NCI-H2196 (cell line): Measurements from ENCODE around the gene SYT7.
"Not testable (repeated sequence)": the region's sequence is repeated elsewhere in the genome, so short reads cannot be mapped to it uniquely, and the experiment has no call there.

ENCODE experiments used
- DNase-seq: peaks from one replicate; lab custom pipeline; 2025; ENCODE audit not compliant: unreplicated experiment; lab: John Stamatoyannopoulos, UW

Gene SYT7

GRCh38 chr11:61581030-61581928 is at the start of gene SYT7:
SYT7 (minus strand) TSS chr11:61581076; CDS start chr11:61580820, 256 bp downstream.
- peak; percentile 98 for DNase-seq

GRCh38 chr11:61630089-61630488 is 49.2 kb upstream of the SYT7 start:
- no peak for DNase-seq

GRCh38 chr11:61629082-61629833 is 48.4 kb upstream of the SYT7 start:
- no peak for DNase-seq

GRCh38 chr11:61628662-61628970 is 47.7 kb upstream of the SYT7 start:
- no peak for DNase-seq

GRCh38 chr11:61627850-61628661 is 47.2 kb upstream of the SYT7 start:
- DNase-seq: peak; percentile 71

GRCh38 chr11:61626580-61627380 is 45.9 kb upstream of the SYT7 start:
- DNase-seq: no peak

- DNase-seq: no peak
Measured at GRCh38 chr11:61625525-61625924, 44.6 kb upstream of the SYT7 start.

- DNase-seq: no peak
Measured at GRCh38 chr11:61621917-61622585, 41.2 kb upstream of the SYT7 start.

- no peak for DNase-seq
Measured at GRCh38 chr11:61619471-61620226, 38.8 kb upstream of the SYT7 start.

GRCh38 chr11:61618978-61619377 is 38.1 kb upstream of the SYT7 start:
- DNase-seq: no peak

GRCh38 chr11:61617515-61617914 is 36.6 kb upstream of the SYT7 start:
- DNase-seq: no peak

- DNase-seq: no peak
Measured at GRCh38 chr11:61616434-61616833, 35.6 kb upstream of the SYT7 start.

GRCh38 chr11:61614782-61615181 is 33.9 kb upstream of the SYT7 start:
- DNase-seq: not testable (repeated sequence)

- no peak for DNase-seq
Measured at GRCh38 chr11:61613870-61614269, 33.0 kb upstream of the SYT7 start.

- DNase-seq: no peak
Measured at GRCh38 chr11:61613051-61613450, 32.2 kb upstream of the SYT7 start.

GRCh38 chr11:61611309-61611708 is 30.4 kb upstream of the SYT7 start:
- no peak for DNase-seq

- DNase-seq: peak; percentile 73
Measured at GRCh38 chr11:61610905-61611304, 30.0 kb upstream of the SYT7 start.

- DNase-seq: peak; percentile 24
Measured at GRCh38 chr11:61609980-61610366, 29.1 kb upstream of the SYT7 start.
